T-helper 1 cell treated with Interleukin-12 subunit alpha and Interleukin-12 subunit beta and Interleukin-4 antibody, amounts not matched to agents 30 μg/mL and 1 μg/mL, for 36 hours (primary cell): Measurements from ENCODE around the gene CIBAR2.

Experiments
- H3K27ac Mint-ChIP-seq: one replicate; pipeline ENCODE4 v1.8.0; 2021; ENCODE audit warnings: mild to moderate bottlenecking, mixed read lengths
- H3K27me3 Mint-ChIP-seq: one replicate; pipeline ENCODE4 v1.8.0; 2021; ENCODE audit warnings: low read depth, mixed read lengths
- H3K36me3 Mint-ChIP-seq: one replicate; pipeline ENCODE4 v1.8.0; 2021; ENCODE audit warnings: low read depth, mixed read lengths
- H3K4me1 Mint-ChIP-seq: one replicate; pipeline ENCODE4 v1.8.0; 2021; ENCODE audit warnings: low read depth, mixed read lengths
- H3K4me3 Mint-ChIP-seq: one replicate; pipeline ENCODE4 v1.8.0; 2021; ENCODE audit warnings: mild to moderate bottlenecking, moderate library complexity, mixed read lengths
- H3K9me3 Mint-ChIP-seq: one replicate; pipeline ENCODE4 v1.8.0; 2021; ENCODE audit warnings: mixed read lengths

Gene CIBAR2

GRCh38 chr16:85107083-85107482 is 5.2 kb downstream of the CIBAR2 start:
- Mint-ChIP-seq H3K27me3 (no peaks in the 10 kb centered on the region), H3K9me3 (no peaks in the 10 kb centered on the region), H3K4me1 (peaks cover 15% of the 10 kb centered on the region), H3K4me3 (no peak overlapping the region), H3K36me3 (no peaks in the 10 kb centered on the region), H3K27ac (no peak overlapping the region)

- Mint-ChIP-seq H3K27ac (no peak overlapping the region), H3K27me3 (no peaks in the 10 kb centered on the region)
Measured at GRCh38 chr16:85105475-85105874, 6.8 kb downstream of the CIBAR2 start.

GRCh38 chr16:85104821-85105391 is 7.4 kb downstream of the CIBAR2 start:
- H3K4me3 Mint-ChIP-seq = no peak overlapping the region
- no peaks in the 10 kb centered on the region for H3K9me3 Mint-ChIP-seq
- no peaks in the 10 kb centered on the region for H3K36me3 Mint-ChIP-seq
- H3K27me3 Mint-ChIP-seq = no peaks in the 10 kb centered on the region
- peaks cover 19% of the 10 kb centered on the region for H3K4me1 Mint-ChIP-seq
- H3K27ac Mint-ChIP-seq = peak overlapping the region; percentile 68

More at GRCh38 chr16:85105475-85105874, 6.8 kb downstream of the CIBAR2 start:
- Mint-ChIP-seq H3K4me1 (peaks cover 19% of the 10 kb centered on the region), H3K9me3 (no peaks in the 10 kb centered on the region), H3K4me3 (no peak overlapping the region), H3K36me3 (no peaks in the 10 kb centered on the region)

GRCh38 chr16:85104147-85104546 is 8.1 kb downstream of the CIBAR2 start:
- no peak overlapping the region for H3K27ac Mint-ChIP-seq
- H3K27me3 Mint-ChIP-seq = no peaks in the 10 kb centered on the region
- H3K4me3 Mint-ChIP-seq = no peak overlapping the region
- H3K4me1 Mint-ChIP-seq = peaks cover 19% of the 10 kb centered on the region
- H3K9me3 Mint-ChIP-seq = no peaks in the 10 kb centered on the region
- H3K36me3 Mint-ChIP-seq = no peaks in the 10 kb centered on the region

- Mint-ChIP-seq H3K27me3 (no peaks in the 10 kb centered on the region), H3K9me3 (no peaks in the 10 kb centered on the region), H3K36me3 (no peaks in the 10 kb centered on the region), H3K4me1 (peaks cover 19% of the 10 kb centered on the region), H3K4me3 (no peak overlapping the region), H3K27ac (no peak overlapping the region)
Measured at GRCh38 chr16:85103114-85104079, 8.9 kb downstream of the CIBAR2 start.

GRCh38 chr16:85101956-85102630 is 10.2 kb downstream of the CIBAR2 start:
- Mint-ChIP-seq H3K27ac (no peak overlapping the region), H3K36me3 (no peaks in the 10 kb centered on the region), H3K4me3 (no peak overlapping the region), H3K27me3 (no peaks in the 10 kb centered on the region), H3K9me3 (no peaks in the 10 kb centered on the region), H3K4me1 (peaks cover 19% of the 10 kb centered on the region)

- H3K27ac Mint-ChIP-seq = no peak overlapping the region
- H3K36me3 Mint-ChIP-seq = no peaks in the 10 kb centered on the region
- no peak overlapping the region for H3K4me3 Mint-ChIP-seq
- H3K9me3 Mint-ChIP-seq = no peaks in the 10 kb centered on the region
- H3K4me1 Mint-ChIP-seq = peaks cover 17% of the 10 kb centered on the region
- H3K27me3 Mint-ChIP-seq = no peaks in the 10 kb centered on the region
Measured at GRCh38 chr16:85100265-85100664, 12.0 kb downstream of the CIBAR2 start.

GRCh38 chr16:85098565-85098964 is 13.7 kb downstream of the CIBAR2 start:
- Mint-ChIP-seq H3K27me3 (no peaks in the 10 kb centered on the region), H3K4me3 (no peak overlapping the region), H3K4me1 (peaks cover 6% of the 10 kb centered on the region), H3K9me3 (no peaks in the 10 kb centered on the region), H3K27ac (no peak overlapping the region), H3K36me3 (no peaks in the 10 kb centered on the region)

- Mint-ChIP-seq H3K4me1 (peaks cover 3% of the 10 kb centered on the region), H3K27me3 (no peaks in the 10 kb centered on the region), H3K27ac (no peak overlapping the region), H3K4me3 (no peak overlapping the region), H3K9me3 (no peaks in the 10 kb centered on the region), H3K36me3 (no peaks in the 10 kb centered on the region)
Measured at GRCh38 chr16:85096921-85097320, 15.4 kb downstream of the CIBAR2 start.

GRCh38 chr16:85094812-85095211 is 17.5 kb downstream of the CIBAR2 start:
- Mint-ChIP-seq H3K36me3 (no peaks in the 10 kb centered on the region), H3K27me3 (no peaks in the 10 kb centered on the region), H3K27ac (no peak overlapping the region), H3K9me3 (no peaks in the 10 kb centered on the region), H3K4me1 (no peaks in the 10 kb centered on the region), H3K4me3 (no peak overlapping the region)

GRCh38 chr16:85094176-85094805 is 18.0 kb downstream of the CIBAR2 start:
- Mint-ChIP-seq H3K9me3 (no peaks in the 10 kb centered on the region), H3K4me3 (no peak overlapping the region), H3K4me1 (no peaks in the 10 kb centered on the region), H3K36me3 (no peaks in the 10 kb centered on the region), H3K27me3 (no peaks in the 10 kb centered on the region), H3K27ac (no peak overlapping the region)

GRCh38 chr16:85093705-85094104 is 18.6 kb downstream of the CIBAR2 start:
- Mint-ChIP-seq H3K36me3 (no peaks in the 10 kb centered on the region), H3K27me3 (no peaks in the 10 kb centered on the region), H3K27ac (no peak overlapping the region), H3K4me3 (no peak overlapping the region), H3K9me3 (no peaks in the 10 kb centered on the region), H3K4me1 (no peaks in the 10 kb centered on the region)

- H3K27me3 Mint-ChIP-seq = no peaks in the 10 kb centered on the region
- no peaks in the 10 kb centered on the region for H3K36me3 Mint-ChIP-seq
- H3K27ac Mint-ChIP-seq = no peak overlapping the region
- H3K4me1 Mint-ChIP-seq = no peaks in the 10 kb centered on the region
- no peak overlapping the region for H3K4me3 Mint-ChIP-seq
- H3K9me3 Mint-ChIP-seq = no peaks in the 10 kb centered on the region
Measured at GRCh38 chr16:85092851-85093250, 19.4 kb downstream of the CIBAR2 start.

- Mint-ChIP-seq H3K4me3 (no peak overlapping the region), H3K36me3 (no peaks in the 10 kb centered on the region), H3K27ac (no peak overlapping the region), H3K9me3 (no peaks in the 10 kb centered on the region), H3K27me3 (no peaks in the 10 kb centered on the region), H3K4me1 (no peaks in the 10 kb centered on the region)
Measured at GRCh38 chr16:85092309-85092708, 20.0 kb downstream of the CIBAR2 start.
